Measurements from ENCODE around the gene TMEM171. TPM values are rescaled to one million over a fixed set of nuclear protein-coding genes. Genes with fewer than 3 reads are reported as not detected.

TMEM171 gene
- total RNA-seq, 2 donors from 2014 or later: not detected

GRCh38 chr5:73126957-73127356 lies 6.6 kb downstream of the TMEM171 start:
- Histone ChIP-seq H3K9me3 (no peaks in the 10 kb centered on the region), H3K27ac (no peak overlapping the region), H3K27me3 (replicated peaks; ENCODE audit: insufficient read depth) (no peaks in the 10 kb centered on the region), H3K4me3 (no peak overlapping the region), H3K4me1 (ENCODE audit: control insufficient read depth in 1 of 2, low read depth in 2 of 2) (no peaks in the 10 kb centered on the region), H3K36me3 (no peaks in the 10 kb centered on the region)
- TF ChIP-seq CTCF (IDR thresholded peaks at IDR 0.05): no peak
- ATAC-seq (ENCODE audit: insufficient number of reproducible peaks, low FRiP score, low read depth) (no peak), DNase-seq (ENCODE audit: low spot score) (no peak)

DNA sequence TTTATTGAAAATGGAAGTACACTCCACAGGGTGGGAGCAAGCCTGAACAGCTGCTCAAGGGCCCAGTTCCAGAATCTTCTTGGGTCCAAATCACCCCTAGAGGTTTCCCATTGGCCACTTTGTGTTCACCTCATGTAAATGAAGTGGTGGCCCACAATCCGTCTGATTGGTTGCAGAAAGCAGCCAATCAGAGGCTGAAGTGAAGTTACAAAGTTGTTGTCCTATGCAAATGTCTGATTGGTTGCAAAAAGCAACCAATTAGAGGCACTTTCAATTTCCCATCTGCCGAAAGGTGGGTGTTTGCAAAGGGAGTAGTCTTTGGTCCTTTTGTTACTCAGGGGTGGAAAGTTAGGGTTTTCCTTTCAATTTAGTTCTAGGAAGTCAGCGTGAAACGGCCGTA lies 8.8 kb downstream of the TMEM171 start:
- no peak for ATAC-seq (ENCODE audit: insufficient number of reproducible peaks, low FRiP score, low read depth)
- Histone ChIP-seq H3K4me3 (no peak overlapping the region), H3K4me1 (ENCODE audit: control insufficient read depth in 1 of 2, low read depth in 2 of 2) (no peaks in the 10 kb centered on the region), H3K9me3 (no peaks in the 10 kb centered on the region), H3K27me3 (replicated peaks; ENCODE audit: insufficient read depth) (no peaks in the 10 kb centered on the region), H3K27ac (no peak overlapping the region), H3K36me3 (no peaks in the 10 kb centered on the region)
- no peak for DNase-seq (ENCODE audit: low spot score)
- no peak for TF ChIP-seq CTCF (IDR thresholded peaks at IDR 0.05)

DNA sequence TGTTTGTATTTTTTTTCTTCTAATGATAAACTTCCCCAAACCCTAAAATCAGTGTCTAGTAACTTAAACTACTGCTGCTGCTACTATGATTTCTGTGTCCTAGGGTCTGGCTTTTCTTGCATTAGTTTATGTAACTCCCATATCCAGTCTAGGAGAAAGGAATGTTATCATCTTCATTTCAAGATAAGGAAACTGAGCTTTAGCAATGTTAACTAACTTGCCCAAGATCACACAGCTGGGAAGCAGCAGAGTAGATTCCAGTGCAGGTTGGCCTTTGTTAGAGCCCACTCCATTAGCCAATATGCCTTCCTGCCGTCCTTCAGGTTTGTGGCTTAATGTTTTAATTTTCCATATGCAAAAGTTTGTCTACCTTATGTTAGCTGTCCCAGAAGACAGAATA lies 10.4 kb downstream of the TMEM171 start:
- H3K36me3 ChIP-seq: no peaks in the 10 kb centered on the region
- TF ChIP-seq CTCF (IDR thresholded peaks at IDR 0.05): no peak
- ATAC-seq (ENCODE audit: insufficient number of reproducible peaks, low FRiP score, low read depth): no peak
- H3K4me3 ChIP-seq: no peak overlapping the region
- no peaks in the 10 kb centered on the region for H3K27me3 ChIP-seq (replicated peaks; ENCODE audit: insufficient read depth)
- no peaks in the 10 kb centered on the region for H3K4me1 ChIP-seq (ENCODE audit: control insufficient read depth in 1 of 2, low read depth in 2 of 2)
- no peak overlapping the region for H3K27ac ChIP-seq
- H3K9me3 ChIP-seq: no peaks in the 10 kb centered on the region
- DNase-seq (ENCODE audit: low spot score): no peak

GRCh38 chr5:73131711-73132425 lies 11.5 kb downstream of the TMEM171 start:
- no peaks in the 10 kb centered on the region for H3K4me1 ChIP-seq (ENCODE audit: control insufficient read depth in 1 of 2, low read depth in 2 of 2)
- ATAC-seq (ENCODE audit: insufficient number of reproducible peaks, low FRiP score, low read depth): no peak
- DNase-seq (ENCODE audit: low spot score): no peak
- no peak for TF ChIP-seq CTCF (IDR thresholded peaks at IDR 0.05)
- no peaks in the 10 kb centered on the region for H3K9me3 ChIP-seq
- no peaks in the 10 kb centered on the region for H3K27me3 ChIP-seq (replicated peaks; ENCODE audit: insufficient read depth)
- H3K36me3 ChIP-seq: no peaks in the 10 kb centered on the region
- H3K27ac ChIP-seq: no peak overlapping the region
- H3K4me3 ChIP-seq: no peak overlapping the region

- H3K27ac ChIP-seq: no peak overlapping the region
- H3K4me3 ChIP-seq: no peak overlapping the region
- H3K36me3 ChIP-seq: no peaks in the 10 kb centered on the region
- no peaks in the 10 kb centered on the region for H3K9me3 ChIP-seq
- DNase-seq (ENCODE audit: low spot score) (no peak), ATAC-seq (ENCODE audit: insufficient number of reproducible peaks, low FRiP score, low read depth) (no peak)
- TF ChIP-seq CTCF (IDR thresholded peaks at IDR 0.05): no peak
- H3K27me3 ChIP-seq (replicated peaks; ENCODE audit: insufficient read depth): no peaks in the 10 kb centered on the region
- no peaks in the 10 kb centered on the region for H3K4me1 ChIP-seq (ENCODE audit: control insufficient read depth in 1 of 2, low read depth in 2 of 2)
Observed at GRCh38 chr5:73132759-73133158, 12.4 kb downstream of the TMEM171 start.
